K562 (cell line): ENCODE results near the gene ARMC2. TPM values are rescaled to one million over a fixed set of nuclear protein-coding genes. Genes with fewer than 3 reads are reported as not detected.

Experiments used
- CHD7 ChIP-seq: fragments of 200-600 bp; sonication (generic); IDR thresholded peaks from one replicate; pipeline ENCODE4 v1.6.1; 2012; ENCODE audit warnings: mild to moderate bottlenecking, low read depth, low read length, inconsistent platforms
- HINFP ChIP-seq: fragments of 450-650 bp; conservative IDR thresholded peaks from 2 replicates; pipeline ENCODE4 v1.6.1; 2016; ENCODE audit warnings: missing genetic modification characterization, low read depth, mild to moderate bottlenecking, control low read depth, missing compliant biosample characterization
- IRF2 ChIP-seq: sonication (generic); formaldehyde crosslinking; IDR thresholded peaks from 2 replicates; pipeline ENCODE4 v1.8.1; 2022; ENCODE audit warnings: mild to moderate bottlenecking, missing genetic modification reagents
- KAT2B ChIP-seq: IDR thresholded peaks from one replicate; pipeline ENCODE4 v1.6.1; 2012; ENCODE audit warnings: low read depth, mild to moderate bottlenecking, control low read depth, inconsistent platforms, low read length, moderate library complexity
- RBBP5 ChIP-seq: fragments of 200-600 bp; sonication (generic); IDR thresholded peaks from 2 replicates; pipeline ENCODE4 v1.6.1; 2012; ENCODE audit warnings: borderline replicate concordance, mild to moderate bottlenecking, low read length, control low read depth, inconsistent platforms; ENCODE audit not compliant: insufficient read depth, poor library complexity, severe bottlenecking
- RERE ChIP-seq: sonication (generic); formaldehyde crosslinking; IDR thresholded peaks from 2 replicates; pipeline ENCODE4 v1.8.0; 2023; ENCODE audit warnings: missing genetic modification reagents, mild to moderate bottlenecking, borderline replicate concordance
- SMARCE1 ChIP-seq: fragments of 450-650 bp; IDR thresholded peaks from 2 replicates; pipeline ENCODE4 v1.7.1; 2016; ENCODE audit warnings: mild to moderate bottlenecking
- polyA plus RNA-seq, 8 experiments: library from polyadenylated mRNA; depleted of rRNA in 4 of 8; stranded (reverse) in 5 of 8; unstranded in 3 of 8; fragments of >200 nt; fragmentation: Nextera tagmentation in 2 of 8; fragmentation: Illumina TruSeq in 1 of 8; extraction: Ambion mirVana in 2 of 8; extraction: Trizol in 1 of 8; gene quantifications; 2 replicates each; pipeline versions ENCODE4 v1.2.1 to v1.2.3, GENCODE V29; 2011 to 2014; ENCODE audit warnings: inconsistent platforms in 1 of 8, missing spikeins in 1 of 8
- total RNA-seq, 7 experiments: library from RNA; depleted of rRNA in 6 of 7; stranded (reverse); fragments of >200 nt in 6 of 7; fragmentation: Illumina TruSeq in 2 of 7; extraction: Trizol in 2 of 7; gene quantifications; 2 replicates each; pipeline versions ENCODE4 v1.2.1 to v1.2.3, GENCODE V29; 2011 to 2021; ENCODE audit warnings: low replicate concordance in 1 of 7

The ARMC2 gene
- total and polyA plus RNA-seq, 9 of the 15 experiments (the other 6 are each of a cell fraction or from before 2014, with no cell fraction given) = 0.14 to 3.0 (median 0.82) TPM

GRCh38 chr6:108831104-108831503, 17.1 kb upstream of the ARMC2 start (continued):
- TF ChIP-seq CHD7 = no peak
- TF ChIP-seq IRF2 = no peak
- TF ChIP-seq HINFP (tag) = no peak
- TF ChIP-seq KAT2B = no peak
- no peak for TF ChIP-seq RERE
- TF ChIP-seq SMARCE1 = no peak
- TF ChIP-seq RBBP5 = no peak
